AG08396 (cell line): Measurements from ENCODE around the gene NDUFC1.
A peak's percentile ranks its signal among the peaks of the same experiment; 100 is the strongest.
"Not testable (repeated sequence)": the region's sequence is repeated elsewhere in the genome, so short reads cannot be mapped to it uniquely, and the experiment has no call there.

Source experiments
- DNase-seq: peaks from one replicate; pipeline ENCODE4 v3.0.0; 2012; ENCODE audit warnings: low spot score, mixed read lengths

Gene NDUFC1

GRCh38 chr4:139297001-139297410 is 5.3 kb downstream of the NDUFC1 start:
- DNase-seq: no peak

- DNase-seq: no peak
These were observed 6.4 kb downstream of the NDUFC1 start for GRCh38 chr4:139295942-139296299.

GRCh38 chr4:139295206-139295941 is 6.9 kb downstream of the NDUFC1 start:
- DNase-seq: peak; percentile 90

- no peak for DNase-seq
These were observed 16.0 kb downstream of the NDUFC1 start for GRCh38 chr4:139286186-139286698.

GRCh38 chr4:139282721-139283075 is 19.6 kb downstream of the NDUFC1 start:
- no peak for DNase-seq

- DNase-seq: no peak
These were observed 20.1 kb downstream of the NDUFC1 start for GRCh38 chr4:139282065-139282720.

- peak; percentile 25 for DNase-seq
These were observed 22.3 kb downstream of the NDUFC1 start, which contains the start of gene MGARP for GRCh38 chr4:139279760-139280620. Gene MGARP, minus strand, starts transcription at chr4:139280225. Its CDS starts 67 bp downstream, at chr4:139280158.

- DNase-seq: no peak
These were observed 23.1 kb downstream of the NDUFC1 start for GRCh38 chr4:139278912-139279759.

- DNase-seq: no peak
These were observed 23.8 kb downstream of the NDUFC1 start for GRCh38 chr4:139278485-139278884.

GRCh38 chr4:139275281-139275735 is 27.0 kb downstream of the NDUFC1 start:
- DNase-seq: no peak

- DNase-seq: no peak
These were observed 27.5 kb downstream of the NDUFC1 start for GRCh38 chr4:139274790-139275189.

GRCh38 chr4:139273835-139274234 is 28.4 kb downstream of the NDUFC1 start:
- DNase-seq: no peak

- DNase-seq: no peak
These were observed 35.0 kb downstream of the NDUFC1 start for GRCh38 chr4:139267301-139267700.

GRCh38 chr4:139266583-139267257 is 35.6 kb downstream of the NDUFC1 start:
- DNase-seq: peak; percentile 71

- DNase-seq: no peak
These were observed 36.1 kb downstream of the NDUFC1 start for GRCh38 chr4:139266208-139266582.

GRCh38 chr4:139265654-139266053 is 36.6 kb downstream of the NDUFC1 start:
- DNase-seq: no peak

GRCh38 chr4:139256349-139256748 is 45.9 kb downstream of the NDUFC1 start:
- DNase-seq: no peak

GRCh38 chr4:139255581-139255980 is 46.7 kb downstream of the NDUFC1 start:
- not testable (repeated sequence) for DNase-seq

- no peak for DNase-seq
These were observed 48.6 kb downstream of the NDUFC1 start for GRCh38 chr4:139253713-139254112.

- no peak for DNase-seq
These were observed 49.2 kb downstream of the NDUFC1 start for GRCh38 chr4:139253046-139253445.

GRCh38 chr4:139247700-139248238 is 54.5 kb downstream of the NDUFC1 start:
- no peak for DNase-seq
